HG03108 (cell line): Measurements from ENCODE around the gene CELF3.
"Not testable (repeated sequence)": the region's sequence is repeated elsewhere in the genome, so short reads cannot be mapped to it uniquely, and the experiment has no call there.

Experiments
- ATAC-seq: cut with Tn5 transposase; IDR thresholded peaks from one replicate; pipeline ENCODE4 v1.9.1; 2021; ENCODE audit warnings: moderate library complexity; ENCODE audit not compliant: unreplicated experiment

CELF3 gene

GRCh38 chr1:151704246-151704645 is 12.4 kb downstream of the CELF3 start:
- ATAC-seq: no peak

GRCh38 chr1:151703813-151704212 is 12.8 kb downstream of the CELF3 start:
- ATAC-seq: no peak

GRCh38 chr1:151702936-151703335 is 13.7 kb downstream of the CELF3 start:
- no peak for ATAC-seq

- ATAC-seq: no peak
Measured at GRCh38 chr1:151701515-151701914, 15.1 kb downstream of the CELF3 start.

- ATAC-seq: no peak
Measured at GRCh38 chr1:151693057-151693651, 23.4 kb downstream of the CELF3 start.

- no peak for ATAC-seq
Measured at GRCh38 chr1:151692226-151692625, 24.4 kb downstream of the CELF3 start.

- ATAC-seq: no peak
Measured at GRCh38 chr1:151689494-151689893, 27.1 kb downstream of the CELF3 start.

GRCh38 chr1:151686561-151686960 is 30.0 kb downstream of the CELF3 start:
- ATAC-seq: no peak

- ATAC-seq: no peak
Measured at GRCh38 chr1:151684128-151684527, 32.5 kb downstream of the CELF3 start.

GRCh38 chr1:151682901-151683300 is 33.7 kb downstream of the CELF3 start:
- not testable (repeated sequence) for ATAC-seq

GRCh38 chr1:151681923-151682322 is 34.7 kb downstream of the CELF3 start:
- ATAC-seq: no peak

- no peak for ATAC-seq
Measured at GRCh38 chr1:151680826-151681225, 35.8 kb downstream of the CELF3 start.

GRCh38 chr1:151680391-151680790 is 36.2 kb downstream of the CELF3 start:
- ATAC-seq: no peak

GRCh38 chr1:151673407-151673806 is 43.2 kb downstream of the CELF3 start:
- ATAC-seq: no peak

- not testable (repeated sequence) for ATAC-seq
Measured at GRCh38 chr1:151670036-151670675, 46.4 kb downstream of the CELF3 start.

- no peak for ATAC-seq
Measured at GRCh38 chr1:151668090-151668489, 48.5 kb downstream of the CELF3 start.

- no peak for ATAC-seq
Measured at GRCh38 chr1:151661751-151662150, 54.9 kb downstream of the CELF3 start.

GRCh38 chr1:151655371-151655770 is 61.2 kb downstream of the CELF3 start:
- ATAC-seq: no peak

- ATAC-seq: no peak
Measured at GRCh38 chr1:151653397-151653796, 63.2 kb downstream of the CELF3 start.
